ENCODE measurements around the gene MYO18A. TPM values are rescaled to one million over a fixed set of nuclear protein-coding genes. Genes with fewer than 3 reads are reported as not detected.

Gene MYO18A
- total and polyA plus RNA-seq, 11 donors: 83.5 to 340 (median 300) TPM

DNA sequence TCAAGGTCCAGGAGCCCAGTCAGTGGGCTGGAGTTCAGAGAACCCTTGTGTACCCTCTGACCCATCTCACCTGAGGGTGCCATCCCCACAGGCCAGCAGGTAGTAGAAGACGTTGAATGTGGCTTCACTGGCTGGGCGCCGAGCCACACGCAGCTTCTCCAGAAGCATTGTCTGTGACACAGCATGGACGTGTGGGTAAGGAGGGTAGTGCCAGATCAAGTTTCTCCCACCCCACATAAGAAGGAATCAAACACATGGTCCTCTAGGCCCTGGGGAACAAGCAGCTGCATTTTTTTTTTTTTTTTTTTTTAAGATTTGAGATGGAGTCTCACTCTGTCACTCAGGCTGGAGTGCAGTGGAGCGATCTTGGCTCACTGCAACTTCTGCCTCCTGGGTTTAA is 60.9 kb downstream of the MYO18A start:
- intact Hi-C loops (cut with DNase I): loop anchor here in 1 of 10 donors (5.0 kb wide), 1 partner anchor 392 kb away; the partner anchor contains the start of genes NEK8 and TLCD1
- no peak for TF ChIP-seq POLR2A (IDR thresholded peaks at IDR 0.05)
- TF ChIP-seq, protein P1, sequence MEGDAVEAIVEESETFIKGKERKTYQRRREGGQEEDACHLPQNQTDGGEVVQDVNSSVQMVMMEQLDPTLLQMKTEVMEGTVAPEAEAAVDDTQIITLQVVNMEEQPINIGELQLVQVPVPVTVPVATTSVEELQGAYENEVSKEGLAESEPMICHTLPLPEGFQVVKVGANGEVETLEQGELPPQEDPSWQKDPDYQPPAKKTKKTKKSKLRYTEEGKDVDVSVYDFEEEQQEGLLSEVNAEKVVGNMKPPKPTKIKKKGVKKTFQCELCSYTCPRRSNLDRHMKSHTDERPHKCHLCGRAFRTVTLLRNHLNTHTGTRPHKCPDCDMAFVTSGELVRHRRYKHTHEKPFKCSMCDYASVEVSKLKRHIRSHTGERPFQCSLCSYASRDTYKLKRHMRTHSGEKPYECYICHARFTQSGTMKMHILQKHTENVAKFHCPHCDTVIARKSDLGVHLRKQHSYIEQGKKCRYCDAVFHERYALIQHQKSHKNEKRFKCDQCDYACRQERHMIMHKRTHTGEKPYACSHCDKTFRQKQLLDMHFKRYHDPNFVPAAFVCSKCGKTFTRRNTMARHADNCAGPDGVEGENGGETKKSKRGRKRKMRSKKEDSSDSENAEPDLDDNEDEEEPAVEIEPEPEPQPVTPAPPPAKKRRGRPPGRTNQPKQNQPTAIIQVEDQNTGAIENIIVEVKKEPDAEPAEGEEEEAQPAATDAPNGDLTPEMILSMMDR (IDR thresholded peaks at IDR 0.05): no peak
- WGBS, 4 donors: 82 to 88% (median 85%) methylated on average over 6 of the region's 6 CpGs
- H3K4me3 ChIP-seq: no peak overlapping the region
- DNase-seq (no peak), ATAC-seq (no peak)
- H3K27me3 ChIP-seq: no peaks in the 10 kb centered on the region
- no peak overlapping the region for H3K27ac ChIP-seq
- H3K4me1 ChIP-seq: peaks cover 0 to 22% (median 8%) of the 10 kb centered on the region in 12 donors
- no peaks in the 10 kb centered on the region for H3K9me3 ChIP-seq
- H3K36me3 ChIP-seq: peaks cover 0 to 84% (median 70%) of the 10 kb centered on the region in 9 donors

GRCh38 chr17:29116804-29117753 is 63.1 kb downstream of the MYO18A start:
- Histone ChIP-seq H3K27me3 (no peaks in the 10 kb centered on the region), H3K27ac (peak overlapping the region in 2 of 12 donors; percentile 20), H3K4me3 (no peak overlapping the region), H3K9me3 (no peaks in the 10 kb centered on the region), H3K4me1 (peaks cover 9 to 39% (median 21%) of the 10 kb centered on the region in 12 donors), H3K36me3 (peaks cover 0 to 91% (median 76%) of the 10 kb centered on the region in 9 donors)
- no peak for TF ChIP-seq POLR2A (IDR thresholded peaks at IDR 0.05)
- TF ChIP-seq, protein P1 (IDR thresholded peaks at IDR 0.05): peak; percentile 87 to 96 (median 92)
- 47 to 57% (median 53%) methylated on average over 22 to 26 of the region's 26 CpGs for WGBS, 4 donors
- peak; percentile 69 to 91 (median 79) for DNase-seq
- ATAC-seq: peak in 3 of 4 donors; percentile 40 to 50 (median 47)
- intact Hi-C loops (cut with DNase I): loop anchor here in 5 of 10 donors (1.0 to 5.0 kb wide), 3 partner anchors 152 to 390 kb away; partner anchors contain the start of genes NEK8 (in 1 of the 5) and TLCD1 (in 1 of the 5)

- intact Hi-C loops (cut with DNase I): loop anchor here in 5 of 10 donors (2.0 to 5.0 kb wide), 2 partner anchors 151 to 389 kb away; partner anchors contain the start of genes NEK8 (in 1 of the 5) and TLCD1 (in 1 of the 5)
These were observed 64.0 kb downstream of the MYO18A start for GRCh38 chr17:29115961-29116803.

More at GRCh38 chr17:29115961-29116803, 64.0 kb downstream of the MYO18A start:
- Histone ChIP-seq H3K4me3 (no peak overlapping the region), H3K27ac (no peak overlapping the region), H3K27me3 (no peaks in the 10 kb centered on the region), H3K4me1 (peaks cover 15 to 48% (median 29%) of the 10 kb centered on the region in 12 donors), H3K36me3 (peaks cover 0 to 90% (median 73%) of the 10 kb centered on the region in 9 donors), H3K9me3 (no peaks in the 10 kb centered on the region)
- ATAC-seq (no peak), DNase-seq (no peak)
- TF ChIP-seq, protein P1 (IDR thresholded peaks at IDR 0.05): peak in 4 of 12 donors; percentile 20 to 27 (median 24)
- no peak for TF ChIP-seq POLR2A (IDR thresholded peaks at IDR 0.05)
- 67 to 75% (median 70%) methylated on average over 16 to 20 of the region's 20 CpGs for WGBS, 4 donors
